ENCODE measurements around the gene SEPTIN8.

SEPTIN8 gene

GRCh38 chr5:132817011-132817410, 40.0 kb upstream of the SEPTIN8 start:
- no CpG with 5 or more reads among the region's 1 CpG for WGBS (ENCODE audit: insufficient coverage)
- Histone ChIP-seq H3K9me3 (ENCODE audit: control extremely low read depth in 1 of 5, control insufficient read depth in 4 of 5, insufficient read depth in 2 of 5, low read depth in 1 of 5, low read length in 4 of 5) (peaks cover 0 to 7% (median 4%) of the 10 kb centered on the region in 5 experiments), H3K4me1 (ENCODE audit: control extremely low read depth in 1 of 4, control insufficient read depth in 4 of 4, insufficient read depth in 4 of 4, low read length in 3 of 4) (peaks cover 0 to 21% (median 16%) of the 10 kb centered on the region in 4 experiments), H3K36me3 (ENCODE audit: control insufficient read depth in 4 of 4, insufficient read depth in 4 of 4, low read length in 3 of 4) (no peaks in the 10 kb centered on the region), H3K27me3 (replicated peaks in 2 of 5; ENCODE audit: control insufficient read depth in 4 of 5, insufficient read depth in 5 of 5, low read length in 4 of 5) (peaks cover 6 to 60% (median 27%) of the 10 kb centered on the region in 5 experiments), H3K4me3 (ENCODE audit: control insufficient read depth in 1 of 7, extremely low read depth in 1 of 7, insufficient read depth in 4 of 7, low read depth in 2 of 7, low read length in 6 of 7) (no peak overlapping the region), H3K27ac (ENCODE audit: insufficient read depth in 1 of 2, low read depth in 1 of 2, low read length in 2 of 2, poor library complexity in 1 of 2, severe bottlenecking in 2 of 2) (no peak overlapping the region)
- ChIA-PET CTCF (interaction anchor here (1.2 to 5.4 kb wide), 6 partner anchors 8 to 291 kb away, joined by 3 to 74 read pairs (median 4); no protein-coding TSS in a partner anchor), POLR2A (no interaction called here)
- DNase-seq, result no peak

GRCh38 chr5:132816554-132816953, 39.5 kb upstream of the SEPTIN8 start:
- H3K4me1 ChIP-seq (ENCODE audit: control extremely low read depth in 1 of 4, control insufficient read depth in 4 of 4, insufficient read depth in 4 of 4, low read length in 3 of 4), result peaks cover 0 to 21% (median 16%) of the 10 kb centered on the region in 4 experiments
- H3K27ac ChIP-seq (ENCODE audit: insufficient read depth in 1 of 2, low read depth in 1 of 2, low read length in 2 of 2, poor library complexity in 1 of 2, severe bottlenecking in 2 of 2), result no peak overlapping the region
- no peak for DNase-seq
- no peak overlapping the region for H3K4me3 ChIP-seq (ENCODE audit: control insufficient read depth in 1 of 7, extremely low read depth in 1 of 7, insufficient read depth in 4 of 7, low read depth in 2 of 7, low read length in 6 of 7)
- ChIA-PET CTCF (interaction anchor here (1.2 to 5.4 kb wide), 5 partner anchors 11 to 290 kb away, joined by 3 to 74 read pairs (median 4); no protein-coding TSS in a partner anchor), POLR2A (no interaction called here)
- H3K27me3 ChIP-seq (replicated peaks in 2 of 5; ENCODE audit: control insufficient read depth in 4 of 5, insufficient read depth in 5 of 5, low read length in 4 of 5), result peaks cover 9 to 64% (median 24%) of the 10 kb centered on the region in 5 experiments
- H3K9me3 ChIP-seq (ENCODE audit: control extremely low read depth in 1 of 5, control insufficient read depth in 4 of 5, insufficient read depth in 2 of 5, low read depth in 1 of 5, low read length in 4 of 5), result peaks cover 0 to 7% (median 4%) of the 10 kb centered on the region in 5 experiments
- H3K36me3 ChIP-seq (ENCODE audit: control insufficient read depth in 4 of 4, insufficient read depth in 4 of 4, low read length in 3 of 4), result no peaks in the 10 kb centered on the region

GRCh38 chr5:132816083-132816482, 39.0 kb upstream of the SEPTIN8 start:
- no peak overlapping the region for H3K4me3 ChIP-seq (ENCODE audit: control insufficient read depth in 1 of 7, extremely low read depth in 1 of 7, insufficient read depth in 4 of 7, low read depth in 2 of 7, low read length in 6 of 7)
- no peak overlapping the region for H3K27ac ChIP-seq (ENCODE audit: insufficient read depth in 1 of 2, low read depth in 1 of 2, low read length in 2 of 2, poor library complexity in 1 of 2, severe bottlenecking in 2 of 2)
- 80% methylated on average over 1 of the region's 2 CpGs for WGBS (ENCODE audit: insufficient coverage)
- H3K4me1 ChIP-seq (ENCODE audit: control extremely low read depth in 1 of 4, control insufficient read depth in 4 of 4, insufficient read depth in 4 of 4, low read length in 3 of 4), result peaks cover 0 to 21% (median 16%) of the 10 kb centered on the region in 4 experiments
- ChIA-PET CTCF (interaction anchor here (1.7 to 1.8 kb wide), 2 partner anchors 12 to 175 kb away, joined by 4 read pairs; no protein-coding TSS in a partner anchor), POLR2A (no interaction called here)
- peaks cover 11 to 68% (median 23%) of the 10 kb centered on the region in 5 experiments for H3K27me3 ChIP-seq (replicated peaks in 2 of 5; ENCODE audit: control insufficient read depth in 4 of 5, insufficient read depth in 5 of 5, low read length in 4 of 5)
- H3K9me3 ChIP-seq (ENCODE audit: control extremely low read depth in 1 of 5, control insufficient read depth in 4 of 5, insufficient read depth in 2 of 5, low read depth in 1 of 5, low read length in 4 of 5), result peaks cover 0 to 7% (median 4%) of the 10 kb centered on the region in 5 experiments
- no peak for DNase-seq
- H3K36me3 ChIP-seq (ENCODE audit: control insufficient read depth in 4 of 4, insufficient read depth in 4 of 4, low read length in 3 of 4), result no peaks in the 10 kb centered on the region

GRCh38 chr5:132815454-132815853, 38.4 kb upstream of the SEPTIN8 start:
- Histone ChIP-seq H3K27ac (ENCODE audit: insufficient read depth in 1 of 2, low read depth in 1 of 2, low read length in 2 of 2, poor library complexity in 1 of 2, severe bottlenecking in 2 of 2) (no peak overlapping the region), H3K36me3 (ENCODE audit: control insufficient read depth in 4 of 4, insufficient read depth in 4 of 4, low read length in 3 of 4) (no peaks in the 10 kb centered on the region), H3K27me3 (replicated peaks in 2 of 5; ENCODE audit: control insufficient read depth in 4 of 5, insufficient read depth in 5 of 5, low read length in 4 of 5) (peaks cover 11 to 73% (median 24%) of the 10 kb centered on the region in 5 experiments), H3K4me3 (ENCODE audit: control insufficient read depth in 1 of 7, extremely low read depth in 1 of 7, insufficient read depth in 4 of 7, low read depth in 2 of 7, low read length in 6 of 7) (no peak overlapping the region), H3K4me1 (ENCODE audit: control extremely low read depth in 1 of 4, control insufficient read depth in 4 of 4, insufficient read depth in 4 of 4, low read length in 3 of 4) (peaks cover 0 to 21% (median 16%) of the 10 kb centered on the region in 4 experiments), H3K9me3 (ENCODE audit: control extremely low read depth in 1 of 5, control insufficient read depth in 4 of 5, insufficient read depth in 2 of 5, low read depth in 1 of 5, low read length in 4 of 5) (peaks cover 0 to 7% (median 4%) of the 10 kb centered on the region in 5 experiments)
- no CpG with 5 or more reads among the region's 1 CpG for WGBS (ENCODE audit: insufficient coverage)
- POLR2A ChIA-PET, result interaction anchor here (0.7 kb wide), 1 partner anchor 49 kb away, joined by 3 read pairs; no protein-coding TSS in a partner anchor
- CTCF ChIA-PET, result interaction anchor here (0.9 to 1.7 kb wide), 3 partner anchors 8 to 174 kb away, joined by 4 read pairs; no protein-coding TSS in a partner anchor
- no peak for DNase-seq

- CTCF ChIA-PET, result interaction anchor here (0.6 to 2.3 kb wide), 9 partner anchors 8 to 173 kb away, joined by 3 to 6 read pairs (median 4); partner anchors contain the start of gene CCNI2
Measured at GRCh38 chr5:132814503-132815294, 37.7 kb upstream of the SEPTIN8 start.

GRCh38 chr5:132813599-132814502, 36.8 kb upstream of the SEPTIN8 start:
- ChIA-PET POLR2A (no interaction called here), CTCF (interaction anchor here (0.6 to 2.3 kb wide), 7 partner anchors 14 to 66 kb away, joined by 3 to 6 read pairs (median 3); partner anchors contain the start of gene CCNI2)
- Histone ChIP-seq H3K4me3 (ENCODE audit: control insufficient read depth in 1 of 7, extremely low read depth in 1 of 7, insufficient read depth in 4 of 7, low read depth in 2 of 7, low read length in 6 of 7) (peak overlapping the region in 6 of 7 experiments; percentile 1 to 59 (median 20)), H3K9me3 (ENCODE audit: control extremely low read depth in 1 of 5, control insufficient read depth in 4 of 5, insufficient read depth in 2 of 5, low read depth in 1 of 5, low read length in 4 of 5) (peaks cover 0 to 7% (median 4%) of the 10 kb centered on the region in 5 experiments), H3K27me3 (replicated peaks in 2 of 5; ENCODE audit: control insufficient read depth in 4 of 5, insufficient read depth in 5 of 5, low read length in 4 of 5) (peaks cover 11 to 77% (median 21%) of the 10 kb centered on the region in 5 experiments), H3K36me3 (ENCODE audit: control insufficient read depth in 4 of 4, insufficient read depth in 4 of 4, low read length in 3 of 4) (no peaks in the 10 kb centered on the region), H3K4me1 (ENCODE audit: control extremely low read depth in 1 of 4, control insufficient read depth in 4 of 4, insufficient read depth in 4 of 4, low read length in 3 of 4) (peaks cover 0 to 15% (median 9%) of the 10 kb centered on the region in 4 experiments), H3K27ac (ENCODE audit: insufficient read depth in 1 of 2, low read depth in 1 of 2, low read length in 2 of 2, poor library complexity in 1 of 2, severe bottlenecking in 2 of 2) (no peak overlapping the region)
- DNase-seq, result peak in 2 of 3 donors; percentile 50 to 66
- 4% methylated on average over 72 of the region's 110 CpGs for WGBS (ENCODE audit: insufficient coverage)

More at GRCh38 chr5:132814503-132815294, 37.7 kb upstream of the SEPTIN8 start:
- Histone ChIP-seq H3K4me3 (ENCODE audit: control insufficient read depth in 1 of 7, extremely low read depth in 1 of 7, insufficient read depth in 4 of 7, low read depth in 2 of 7, low read length in 6 of 7) (peak overlapping the region in 2 of 7 experiments; percentile 52 to 53), H3K36me3 (ENCODE audit: control insufficient read depth in 4 of 4, insufficient read depth in 4 of 4, low read length in 3 of 4) (no peaks in the 10 kb centered on the region), H3K27ac (ENCODE audit: insufficient read depth in 1 of 2, low read depth in 1 of 2, low read length in 2 of 2, poor library complexity in 1 of 2, severe bottlenecking in 2 of 2) (no peak overlapping the region), H3K4me1 (ENCODE audit: control extremely low read depth in 1 of 4, control insufficient read depth in 4 of 4, insufficient read depth in 4 of 4, low read length in 3 of 4) (peaks cover 0 to 20% (median 14%) of the 10 kb centered on the region in 4 experiments), H3K9me3 (ENCODE audit: control extremely low read depth in 1 of 5, control insufficient read depth in 4 of 5, insufficient read depth in 2 of 5, low read depth in 1 of 5, low read length in 4 of 5) (peaks cover 0 to 7% (median 4%) of the 10 kb centered on the region in 5 experiments), H3K27me3 (replicated peaks in 2 of 5; ENCODE audit: control insufficient read depth in 4 of 5, insufficient read depth in 5 of 5, low read length in 4 of 5) (peaks cover 11 to 77% (median 24%) of the 10 kb centered on the region in 5 experiments)
- DNase-seq, result no peak
- POLR2A ChIA-PET, result interaction anchor here (0.7 kb wide), 1 partner anchor 50 kb away, joined by 3 read pairs; no protein-coding TSS in a partner anchor
- 71% methylated on average over 74 of the region's 81 CpGs for WGBS (ENCODE audit: insufficient coverage)
